Measurements from ENCODE around the gene ARMC8.
A peak's percentile ranks its signal among the peaks of the same experiment; 100 is the strongest.
"Not testable (repeated sequence)": the region's sequence is repeated elsewhere in the genome, so short reads cannot be mapped to it uniquely, and the experiment has no call there.

ARMC8 gene

GRCh38 chr3:138187296-138188012 lies at the start of gene ARMC8:
Gene ARMC8, plus strand, starts transcription at chr3:138187301. Its CDS starts 254 bp downstream, at chr3:138187555.
- peak; percentile 37 for DNase-seq

- no peak for DNase-seq
Observed at GRCh38 chr3:138137861-138138260, 49.2 kb upstream of the ARMC8 start.

GRCh38 chr3:138139691-138140090 lies 47.4 kb upstream of the ARMC8 start:
- no peak for DNase-seq

- no peak for DNase-seq
Observed at GRCh38 chr3:138140940-138141339, 46.2 kb upstream of the ARMC8 start.

- not testable (repeated sequence) for DNase-seq
Observed at GRCh38 chr3:138142181-138142580, 44.9 kb upstream of the ARMC8 start.

- DNase-seq = no peak
Observed at GRCh38 chr3:138148503-138148902, 38.6 kb upstream of the ARMC8 start.

GRCh38 chr3:138154534-138154933 lies 32.6 kb upstream of the ARMC8 start:
- no peak for DNase-seq

GRCh38 chr3:138157743-138158142 lies 29.4 kb upstream of the ARMC8 start:
- DNase-seq = no peak

GRCh38 chr3:138165061-138165460 lies 22.0 kb upstream of the ARMC8 start:
- no peak for DNase-seq

GRCh38 chr3:138172625-138173024 lies 14.5 kb upstream of the ARMC8 start:
- DNase-seq = no peak

- DNase-seq = no peak
Observed at GRCh38 chr3:138173769-138174420, 13.2 kb upstream of the ARMC8 start.

- peak; percentile 74 for DNase-seq
Observed at GRCh38 chr3:138174421-138175131, 12.5 kb upstream of the ARMC8 start, which contains the start of gene DBR1. Gene DBR1, minus strand, starts transcription at chr3:138174921. Its CDS starts 126 bp downstream, at chr3:138174795.

GRCh38 chr3:138180375-138181029 lies 6.6 kb upstream of the ARMC8 start:
- peak; percentile 61 for DNase-seq

- no peak for DNase-seq
Observed at GRCh38 chr3:138184994-138185393, 2.1 kb upstream of the ARMC8 start.

- DNase-seq = no peak
Observed at GRCh38 chr3:138186221-138186620, 880 bp upstream of the ARMC8 start.

- peak; percentile 83 for DNase-seq
Observed at GRCh38 chr3:138186803-138187295, 252 bp upstream of the ARMC8 start.

GRCh38 chr3:138188013-138188730 lies 1.1 kb downstream of the ARMC8 start:
- DNase-seq = peak; percentile 37

GRCh38 chr3:138195481-138195880 lies 8.4 kb downstream of the ARMC8 start:
- DNase-seq = peak; percentile 81

- DNase-seq = no peak
Observed at GRCh38 chr3:138196023-138196422, 8.9 kb downstream of the ARMC8 start.

- DNase-seq = no peak
Observed at GRCh38 chr3:138197058-138197457, 10.0 kb downstream of the ARMC8 start.

- DNase-seq = no peak
Observed at GRCh38 chr3:138197524-138197923, 10.4 kb downstream of the ARMC8 start.

- no peak for DNase-seq
Observed at GRCh38 chr3:138199851-138200250, 12.8 kb downstream of the ARMC8 start.

Measured in NCI-H1694 (cell line).